HUES48 (cell line): ENCODE measurements around the gene HEPH.
"Not testable (repeated sequence)": the region's sequence is repeated elsewhere in the genome, so short reads cannot be mapped to it uniquely, and the experiment has no call there.

Source experiments
- H3K27ac ChIP-seq: one replicate; pipeline ENCODE4 v1.7.0; 2013; ENCODE audit warnings: low read depth, low read length, inconsistent platforms
- H3K27me3 ChIP-seq: 2 replicates; pipeline ENCODE4 v1.6.1; 2013; ENCODE audit warnings: mild to moderate bottlenecking, low read length; ENCODE audit not compliant: control insufficient read depth, insufficient read depth
- H3K36me3 ChIP-seq: 2 replicates; pipeline ENCODE4 v1.6.1; 2013; ENCODE audit warnings: low read length; ENCODE audit not compliant: control insufficient read depth, insufficient read depth
- H3K4me1 ChIP-seq: 2 replicates; pipeline ENCODE4 v1.6.1; 2013; ENCODE audit warnings: mild to moderate bottlenecking, low read length; ENCODE audit not compliant: control insufficient read depth, insufficient read depth
- H3K4me3 ChIP-seq: 2 replicates; pipeline ENCODE4 v1.5.1; 2013; ENCODE audit warnings: mild to moderate bottlenecking, low read depth, low read length
- H3K9ac ChIP-seq: 2 replicates; pipeline ENCODE4 v1.6.1; 2013; ENCODE audit warnings: mild to moderate bottlenecking, low read depth, low read length, moderate library complexity
- H3K9me3 ChIP-seq: 2 replicates; pipeline ENCODE4 v1.6.1; 2013; ENCODE audit warnings: low read length; ENCODE audit not compliant: control insufficient read depth, insufficient read depth

The HEPH gene, protein sequence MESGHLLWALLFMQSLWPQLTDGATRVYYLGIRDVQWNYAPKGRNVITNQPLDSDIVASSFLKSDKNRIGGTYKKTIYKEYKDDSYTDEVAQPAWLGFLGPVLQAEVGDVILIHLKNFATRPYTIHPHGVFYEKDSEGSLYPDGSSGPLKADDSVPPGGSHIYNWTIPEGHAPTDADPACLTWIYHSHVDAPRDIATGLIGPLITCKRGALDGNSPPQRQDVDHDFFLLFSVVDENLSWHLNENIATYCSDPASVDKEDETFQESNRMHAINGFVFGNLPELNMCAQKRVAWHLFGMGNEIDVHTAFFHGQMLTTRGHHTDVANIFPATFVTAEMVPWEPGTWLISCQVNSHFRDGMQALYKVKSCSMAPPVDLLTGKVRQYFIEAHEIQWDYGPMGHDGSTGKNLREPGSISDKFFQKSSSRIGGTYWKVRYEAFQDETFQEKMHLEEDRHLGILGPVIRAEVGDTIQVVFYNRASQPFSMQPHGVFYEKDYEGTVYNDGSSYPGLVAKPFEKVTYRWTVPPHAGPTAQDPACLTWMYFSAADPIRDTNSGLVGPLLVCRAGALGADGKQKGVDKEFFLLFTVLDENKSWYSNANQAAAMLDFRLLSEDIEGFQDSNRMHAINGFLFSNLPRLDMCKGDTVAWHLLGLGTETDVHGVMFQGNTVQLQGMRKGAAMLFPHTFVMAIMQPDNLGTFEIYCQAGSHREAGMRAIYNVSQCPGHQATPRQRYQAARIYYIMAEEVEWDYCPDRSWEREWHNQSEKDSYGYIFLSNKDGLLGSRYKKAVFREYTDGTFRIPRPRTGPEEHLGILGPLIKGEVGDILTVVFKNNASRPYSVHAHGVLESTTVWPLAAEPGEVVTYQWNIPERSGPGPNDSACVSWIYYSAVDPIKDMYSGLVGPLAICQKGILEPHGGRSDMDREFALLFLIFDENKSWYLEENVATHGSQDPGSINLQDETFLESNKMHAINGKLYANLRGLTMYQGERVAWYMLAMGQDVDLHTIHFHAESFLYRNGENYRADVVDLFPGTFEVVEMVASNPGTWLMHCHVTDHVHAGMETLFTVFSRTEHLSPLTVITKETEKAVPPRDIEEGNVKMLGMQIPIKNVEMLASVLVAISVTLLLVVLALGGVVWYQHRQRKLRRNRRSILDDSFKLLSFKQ

DNA sequence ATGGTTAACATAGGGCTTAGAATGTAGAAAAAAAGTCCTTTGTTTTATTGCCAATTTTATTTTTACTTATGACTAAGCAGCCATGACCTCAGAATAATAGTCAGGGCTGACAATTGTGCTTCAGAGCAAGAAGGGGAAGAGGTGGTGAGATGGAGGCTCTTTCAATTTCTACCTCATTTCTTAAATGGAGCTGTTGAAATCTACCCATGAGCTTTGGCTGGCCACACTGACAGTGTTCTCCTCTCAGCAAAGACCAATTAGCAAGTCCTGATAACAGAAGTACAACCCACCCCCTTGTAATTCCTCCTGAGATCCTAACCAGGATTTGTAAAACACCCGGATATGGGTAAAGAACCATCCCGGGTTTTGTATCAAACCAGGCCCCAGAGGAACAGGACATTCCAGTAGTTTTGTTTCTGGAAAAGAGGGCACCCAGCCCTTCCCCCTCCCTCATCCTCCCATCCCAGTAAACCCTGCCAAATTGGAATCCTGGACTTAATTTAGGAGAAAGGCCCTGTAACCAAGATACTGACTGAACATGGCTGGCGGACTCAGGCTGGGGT lies at the start of gene HEPH:
TSS of gene HEPH (plus strand) at position 399 of the 563 bp plus-strand sequence. CDS start 6,324 bp downstream, outside the sequence.
- no peaks in the 10 kb centered on the region for H3K4me1 ChIP-seq
- H3K4me3 ChIP-seq = peak within 1 kb of the TSS; percentile 76
- H3K27me3 ChIP-seq = no peaks in the 10 kb centered on the region
- H3K9ac ChIP-seq = peak within 1 kb of the TSS; percentile 64
- peaks cover 52% of the 10 kb centered on the region for H3K9me3 ChIP-seq
- peaks cover 11% of the 10 kb centered on the region; the same call in 1 of the 2 replicates for H3K36me3 ChIP-seq
- H3K27ac ChIP-seq = peak within 1 kb of the TSS; percentile 64

DNA sequence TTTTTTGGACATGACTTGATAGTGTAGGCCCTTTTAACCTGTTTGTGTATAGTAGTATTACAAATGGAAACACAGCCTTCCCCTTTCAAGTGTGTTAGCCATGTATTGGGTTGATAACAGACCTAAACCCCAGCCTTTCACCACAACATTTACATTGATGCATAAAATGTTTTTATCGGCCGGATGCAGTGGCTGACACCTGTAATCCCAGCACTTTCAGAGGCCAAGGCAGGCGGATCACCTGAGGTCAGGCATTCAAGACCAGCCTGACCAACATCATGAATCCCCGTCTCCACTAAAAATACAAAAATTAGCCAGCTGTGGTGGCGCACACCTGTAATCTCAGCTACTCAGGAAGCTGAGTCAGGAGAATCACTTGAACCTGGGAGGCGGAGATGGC lies 45.3 kb upstream of the HEPH start:
- not testable (repeated sequence) for H3K4me3 ChIP-seq, H3K27me3 ChIP-seq, H3K4me1 ChIP-seq, H3K36me3 ChIP-seq, H3K27ac ChIP-seq, H3K9ac ChIP-seq
- peaks cover 40% of the 10 kb centered on the region for H3K9me3 ChIP-seq

DNA sequence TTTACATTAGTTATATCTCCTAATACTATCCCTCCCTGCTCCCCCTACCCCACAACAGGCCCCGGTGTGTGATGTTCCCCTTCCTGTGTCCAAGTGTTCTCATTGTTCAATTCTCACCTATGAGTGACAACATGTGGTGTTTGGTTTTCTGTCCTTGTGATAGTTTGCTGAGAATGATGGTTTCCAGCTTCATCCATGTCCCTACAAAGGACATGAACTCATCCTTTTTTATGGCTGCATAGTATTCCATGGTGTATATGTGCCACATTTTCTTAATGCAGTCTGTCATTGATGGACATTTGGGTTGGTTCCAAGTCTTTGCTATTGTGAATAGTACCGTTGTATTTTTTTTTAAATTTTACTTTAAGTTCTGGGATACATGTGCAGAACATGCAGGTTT lies 42.7 kb upstream of the HEPH start:
- not testable (repeated sequence) for H3K4me1 ChIP-seq, H3K4me3 ChIP-seq, H3K27ac ChIP-seq, H3K9ac ChIP-seq, H3K27me3 ChIP-seq, H3K36me3 ChIP-seq
- peaks cover 41% of the 10 kb centered on the region for H3K9me3 ChIP-seq

DNA sequence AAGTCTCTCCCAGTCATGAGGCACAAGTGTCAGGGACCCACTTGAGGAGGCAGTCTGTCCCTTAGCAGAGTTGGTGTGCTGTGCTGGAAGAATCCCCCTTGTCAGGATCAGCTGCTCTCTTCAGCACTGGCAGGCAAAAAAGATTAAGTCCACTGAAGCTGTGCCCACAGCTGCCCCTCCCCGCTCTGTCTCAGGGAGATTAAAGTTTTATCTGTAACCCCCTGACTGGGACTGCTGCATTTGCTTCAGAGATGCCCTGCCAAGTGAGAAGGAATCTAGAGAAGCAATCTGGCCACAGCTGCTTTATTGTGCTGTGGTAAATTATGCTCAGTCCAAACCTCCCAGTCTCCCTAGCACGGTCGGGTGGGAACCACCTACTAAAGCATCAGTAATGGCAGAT lies 37.4 kb upstream of the HEPH start:
- Histone ChIP-seq H3K36me3 (no peaks in the 10 kb centered on the region), H3K4me3 (no peak overlapping the region), H3K4me1 (no peaks in the 10 kb centered on the region), H3K9me3 (peaks cover 41% of the 10 kb centered on the region), H3K27me3 (no peaks in the 10 kb centered on the region), H3K27ac (no peak overlapping the region), H3K9ac (no peak overlapping the region)

DNA sequence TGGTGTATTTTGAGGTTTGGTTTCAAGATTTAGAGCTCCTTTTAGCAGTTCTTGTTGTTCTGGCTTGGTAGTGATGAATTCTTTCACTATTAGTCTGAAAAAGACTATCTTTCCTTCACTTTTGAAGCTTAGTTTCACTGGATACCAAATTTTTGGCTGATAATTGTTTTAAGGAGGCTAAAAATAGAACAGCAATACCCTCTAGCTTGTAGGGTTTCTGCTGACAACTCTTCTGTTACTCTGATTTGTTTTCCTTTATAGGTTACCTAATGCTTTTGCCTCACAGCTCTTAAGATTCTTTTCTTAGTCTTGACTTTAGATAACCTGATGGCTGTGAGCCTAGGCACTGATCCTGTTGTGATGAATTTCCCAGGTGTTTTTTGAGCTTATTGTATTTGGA lies 33.6 kb upstream of the HEPH start:
- Histone ChIP-seq H3K36me3 (no peaks in the 10 kb centered on the region), H3K27ac (no peak overlapping the region), H3K9ac (no peak overlapping the region), H3K4me1 (no peaks in the 10 kb centered on the region), H3K27me3 (no peaks in the 10 kb centered on the region), H3K4me3 (no peak overlapping the region), H3K9me3 (peaks cover 40% of the 10 kb centered on the region)

DNA sequence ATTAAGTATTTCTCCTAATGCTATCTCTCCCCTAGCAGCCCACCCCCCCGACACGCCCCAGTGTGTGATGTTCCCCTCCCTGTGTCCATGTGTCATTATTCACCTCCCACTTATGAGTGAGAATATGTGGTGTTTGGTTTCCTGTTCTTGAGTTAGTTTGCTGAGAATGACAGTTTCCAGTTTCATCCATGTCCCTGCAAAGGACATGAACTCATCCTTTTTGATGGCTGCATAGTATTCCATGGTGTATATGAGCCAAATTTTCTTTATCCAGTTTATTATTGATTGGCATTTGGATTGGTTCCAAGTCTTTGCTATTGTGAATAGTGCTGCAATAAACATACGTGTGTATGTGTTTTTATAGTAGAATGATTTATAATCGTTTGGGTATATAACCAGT lies 28.8 kb upstream of the HEPH start:
- not testable (repeated sequence) for H3K27me3 ChIP-seq, H3K4me1 ChIP-seq, H3K27ac ChIP-seq

DNA sequence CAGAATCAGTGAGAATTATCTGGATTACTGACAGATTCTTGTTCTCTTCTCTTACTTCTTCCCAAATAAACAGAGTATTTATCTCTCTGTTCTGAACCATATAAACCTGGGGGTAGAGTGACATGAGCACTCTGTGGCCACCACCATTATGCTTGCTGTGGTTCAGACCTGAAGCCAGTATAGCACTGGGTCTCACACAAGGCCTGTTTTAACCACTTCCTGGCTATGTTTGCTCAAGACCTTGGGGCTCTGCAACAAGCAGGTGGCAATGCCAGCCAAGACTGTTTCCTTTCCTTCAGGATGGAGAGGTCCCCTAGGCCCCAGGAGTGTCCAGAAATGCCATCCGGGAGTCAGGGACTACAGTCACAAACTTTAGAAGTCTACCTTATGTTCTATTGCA lies 21.7 kb upstream of the HEPH start:
- H3K9me3 ChIP-seq = peaks cover 34% of the 10 kb centered on the region
- no peak overlapping the region for H3K9ac ChIP-seq

More for the DNA sequence above, 28.8 kb upstream of the HEPH start:
- H3K9ac ChIP-seq, H3K4me3 ChIP-seq, H3K36me3 ChIP-seq: not testable (repeated sequence)
- H3K9me3 ChIP-seq = peaks cover 37% of the 10 kb centered on the region

DNA sequence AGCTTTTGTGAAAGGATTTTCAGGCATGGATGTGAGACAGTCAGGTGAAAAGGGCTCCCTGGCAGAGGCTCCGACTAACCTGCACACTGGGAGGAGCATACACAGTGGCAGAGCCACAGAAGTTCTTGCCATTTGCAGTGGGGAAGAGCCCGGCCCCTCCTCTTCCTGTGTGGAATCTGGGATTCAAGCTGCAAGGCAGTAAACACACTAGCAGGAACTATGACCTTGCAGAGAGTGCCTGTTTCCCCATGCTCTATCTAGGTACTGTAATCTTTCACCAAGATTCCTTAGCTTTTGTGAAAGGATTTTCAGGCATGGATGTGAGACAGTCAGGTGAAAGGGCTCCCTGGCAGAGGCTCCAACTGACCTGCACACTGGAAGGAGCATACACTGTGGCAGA lies 19.8 kb upstream of the HEPH start:
- no peak overlapping the region for H3K4me3 ChIP-seq
- H3K4me1 ChIP-seq = no peaks in the 10 kb centered on the region
- no peak overlapping the region for H3K27ac ChIP-seq
- H3K9me3 ChIP-seq = peaks cover 37% of the 10 kb centered on the region
- H3K9ac ChIP-seq = no peak overlapping the region
- H3K27me3 ChIP-seq = no peaks in the 10 kb centered on the region
- no peaks in the 10 kb centered on the region for H3K36me3 ChIP-seq

More for the DNA sequence above, 21.7 kb upstream of the HEPH start:
- no peak overlapping the region for H3K27ac ChIP-seq
- H3K27me3 ChIP-seq = no peaks in the 10 kb centered on the region
- no peaks in the 10 kb centered on the region for H3K36me3 ChIP-seq
- no peak overlapping the region for H3K4me3 ChIP-seq
- no peaks in the 10 kb centered on the region for H3K4me1 ChIP-seq

DNA sequence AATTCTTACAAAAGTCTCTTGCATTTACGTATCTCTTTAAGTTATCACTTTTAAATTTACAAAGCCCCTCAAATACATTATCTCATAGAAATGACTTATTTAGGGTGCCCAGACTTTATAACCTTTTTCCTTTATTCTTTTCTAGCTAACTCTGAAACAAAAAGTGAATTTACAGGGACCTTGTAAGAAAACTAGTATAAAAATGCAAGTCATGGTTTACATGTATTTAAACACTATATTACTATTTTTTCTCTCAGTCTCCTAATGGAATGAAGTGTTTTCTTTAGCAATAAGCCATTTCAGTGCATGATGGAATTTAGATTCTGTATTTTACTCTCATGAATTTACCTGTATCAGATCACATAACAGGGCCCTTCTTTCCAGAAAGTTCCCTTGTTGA lies 14.5 kb upstream of the HEPH start:
- Histone ChIP-seq H3K36me3 (no peaks in the 10 kb centered on the region), H3K9ac (no peak overlapping the region), H3K4me3 (no peak overlapping the region), H3K27me3 (no peaks in the 10 kb centered on the region), H3K27ac (no peak overlapping the region), H3K4me1 (no peaks in the 10 kb centered on the region), H3K9me3 (peaks cover 23% of the 10 kb centered on the region)

DNA sequence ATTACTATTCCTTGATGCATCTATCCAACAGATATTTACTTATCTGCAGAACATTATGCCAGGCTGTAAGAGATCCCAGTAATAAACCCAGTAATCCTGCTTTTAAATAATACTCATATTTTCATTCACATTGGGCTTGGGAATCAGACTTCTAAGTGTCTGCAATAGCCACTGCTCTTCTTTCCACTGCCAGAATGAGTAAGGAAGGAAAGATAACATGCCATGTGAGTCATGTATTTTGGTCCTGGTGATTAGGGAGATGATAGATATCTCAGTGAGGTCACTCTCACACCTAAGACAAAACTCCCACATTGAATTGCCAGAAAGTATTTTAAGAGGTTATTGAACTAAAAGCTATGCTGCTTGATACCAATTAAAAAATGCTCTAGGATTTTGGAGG lies 13.9 kb upstream of the HEPH start:
- no peaks in the 10 kb centered on the region for H3K4me1 ChIP-seq
- H3K36me3 ChIP-seq = no peaks in the 10 kb centered on the region
- no peaks in the 10 kb centered on the region for H3K27me3 ChIP-seq
- peaks cover 23% of the 10 kb centered on the region for H3K9me3 ChIP-seq
- no peak overlapping the region for H3K27ac ChIP-seq
- no peak overlapping the region for H3K9ac ChIP-seq
- no peak overlapping the region for H3K4me3 ChIP-seq
